ENCODE data around the gene LIPM.

DNA sequence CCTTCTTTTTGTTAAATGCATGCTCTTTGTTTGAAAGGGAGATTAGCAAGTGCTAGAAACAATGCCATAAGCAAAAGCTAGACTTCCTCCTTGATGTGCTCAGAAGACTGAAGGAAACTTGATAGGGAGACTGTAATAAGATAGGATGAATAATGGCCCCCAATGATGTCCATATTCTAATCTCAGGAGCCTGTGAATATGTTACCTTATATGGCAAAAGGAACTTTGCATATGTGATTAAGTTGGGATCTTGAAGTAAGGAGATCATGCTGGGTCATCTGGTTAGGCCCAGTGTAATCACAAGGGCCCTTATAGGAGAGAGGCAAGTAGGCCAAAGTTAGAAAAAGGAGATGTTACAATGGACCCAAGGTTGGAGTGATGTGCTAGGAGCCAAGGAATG lies 13.6 kb upstream of the LIPM start:
- no peak for TF ChIP-seq EZH2 (IDR thresholded peaks at IDR 0.05; ENCODE audit: low read length)
- TF ChIP-seq, protein P1, sequence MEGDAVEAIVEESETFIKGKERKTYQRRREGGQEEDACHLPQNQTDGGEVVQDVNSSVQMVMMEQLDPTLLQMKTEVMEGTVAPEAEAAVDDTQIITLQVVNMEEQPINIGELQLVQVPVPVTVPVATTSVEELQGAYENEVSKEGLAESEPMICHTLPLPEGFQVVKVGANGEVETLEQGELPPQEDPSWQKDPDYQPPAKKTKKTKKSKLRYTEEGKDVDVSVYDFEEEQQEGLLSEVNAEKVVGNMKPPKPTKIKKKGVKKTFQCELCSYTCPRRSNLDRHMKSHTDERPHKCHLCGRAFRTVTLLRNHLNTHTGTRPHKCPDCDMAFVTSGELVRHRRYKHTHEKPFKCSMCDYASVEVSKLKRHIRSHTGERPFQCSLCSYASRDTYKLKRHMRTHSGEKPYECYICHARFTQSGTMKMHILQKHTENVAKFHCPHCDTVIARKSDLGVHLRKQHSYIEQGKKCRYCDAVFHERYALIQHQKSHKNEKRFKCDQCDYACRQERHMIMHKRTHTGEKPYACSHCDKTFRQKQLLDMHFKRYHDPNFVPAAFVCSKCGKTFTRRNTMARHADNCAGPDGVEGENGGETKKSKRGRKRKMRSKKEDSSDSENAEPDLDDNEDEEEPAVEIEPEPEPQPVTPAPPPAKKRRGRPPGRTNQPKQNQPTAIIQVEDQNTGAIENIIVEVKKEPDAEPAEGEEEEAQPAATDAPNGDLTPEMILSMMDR (optimal IDR thresholded peaks at IDR 0.05 in 1 of 3, IDR thresholded peaks at IDR 0.05 in 1 of 3, conservative IDR thresholded peaks at IDR 0.05 in 1 of 3; ENCODE audit: extremely low read depth in 1 of 3, insufficient read depth in 2 of 3, low read length in 3 of 3) = no peak

Measured in keratinocyte (primary cell).